Naive thymus-derived CD4-positive, alpha-beta T cell (primary cell): Measurements from ENCODE around the gene PTPRJ. TPM values are rescaled to one million over a fixed set of nuclear protein-coding genes. Genes with fewer than 3 reads are reported as not detected.
A peak's percentile ranks its signal among the peaks of the same experiment; 100 is the strongest.

ENCODE experiments used
- ATAC-seq: fragments of 150-1000 bp; cut with Tn5 transposase; 2 replicates; pipeline ENCODE4 v1.10.0; 2021; ENCODE audit warnings: mild to moderate bottlenecking, moderate library complexity
- CTCF ChIA-PET: fragments of 350-600 bp; sonication (Branson Sonifier 250); formaldehyde crosslinking; loops from one replicate; lab custom pipeline; 2021; ENCODE audit warnings: antibody characterized with exemption; lab: Charles Lee
- POLR2A ChIA-PET: fragments of 350-600 bp; sonication (Branson Sonifier 250); formaldehyde crosslinking; loops from one replicate; lab custom pipeline; 2021; ENCODE audit warnings: antibody characterized with exemption, inconsistent platforms; lab: Charles Lee
- DNase-seq, 9 donors: peaks; one replicate each; pipeline versions ENCODE4 v3.0.0 to v3.0.0-alpha.2; 2020 to 2022; ENCODE audit warnings: mixed read lengths in 1 of 9
- H3K27ac ChIP-seq: one replicate; pipeline ENCODE4 v1.7.0; 2013; ENCODE audit warnings: mild to moderate bottlenecking, low read depth, low read length, moderate library complexity
- H3K27me3 ChIP-seq, 2 donors: one replicate each; pipeline ENCODE4 v1.7.0; 2013; ENCODE audit warnings: low read length in 2 of 2, mild to moderate bottlenecking in 2 of 2, moderate library complexity in 2 of 2; ENCODE audit not compliant: control insufficient read depth in 2 of 2, insufficient read depth in 2 of 2
- H3K36me3 ChIP-seq, 3 experiments: 1 replicate in 2 of 3; 2 replicates in 1 of 3; pipeline ENCODE4 v1.7.0; 2013; ENCODE audit warnings: low read length in 3 of 3, mild to moderate bottlenecking in 3 of 3, moderate library complexity in 1 of 3; ENCODE audit not compliant: insufficient read depth in 3 of 3, control insufficient read depth in 2 of 3
- H3K4me1 ChIP-seq, 2 donors: one replicate each; pipeline ENCODE4 v1.7.0; 2013; ENCODE audit warnings: low read length in 2 of 2, mild to moderate bottlenecking in 2 of 2, moderate library complexity in 1 of 2; ENCODE audit not compliant: control insufficient read depth in 2 of 2, insufficient read depth in 2 of 2
- H3K4me3 ChIP-seq: 2 replicates; pipeline ENCODE4 v1.7.0; 2013; ENCODE audit warnings: mild to moderate bottlenecking, low read length
- H3K9me3 ChIP-seq, 3 experiments: 1 replicate in 2 of 3; 2 replicates in 1 of 3; pipeline ENCODE4 v1.7.0; 2013; ENCODE audit warnings: low read length in 3 of 3; ENCODE audit not compliant: control insufficient read depth in 2 of 3
- H3K27ac Mint-ChIP-seq, 9 donors: one replicate each; pipeline ENCODE4 v1.8.0; 2020 to 2022; ENCODE audit warnings: mixed read lengths in 9 of 9, mild to moderate bottlenecking in 8 of 9, moderate library complexity in 5 of 9, inconsistent platforms in 2 of 9
- H3K27me3 Mint-ChIP-seq, 5 donors: one replicate each; pipeline ENCODE4 v1.8.0; 2021 to 2022; ENCODE audit warnings: mixed read lengths in 5 of 5, mild to moderate bottlenecking in 1 of 5
- H3K36me3 Mint-ChIP-seq, 5 donors: one replicate each; pipeline ENCODE4 v1.8.0; 2020 to 2022; ENCODE audit warnings: mixed read lengths in 5 of 5, mild to moderate bottlenecking in 3 of 5, inconsistent platforms in 1 of 5
- H3K4me1 Mint-ChIP-seq, 7 donors: one replicate each; pipeline ENCODE4 v1.8.0; 2020 to 2022; ENCODE audit warnings: mixed read lengths in 7 of 7, mild to moderate bottlenecking in 3 of 7, inconsistent platforms in 1 of 7
- H3K4me3 Mint-ChIP-seq, 10 donors: one replicate each; pipeline ENCODE4 v1.8.0; 2020 to 2022; ENCODE audit warnings: mild to moderate bottlenecking in 10 of 10, mixed read lengths in 10 of 10, moderate library complexity in 6 of 10, inconsistent platforms in 2 of 10
- H3K9me3 Mint-ChIP-seq, 11 donors: one replicate each; pipeline ENCODE4 v1.8.0; 2020 to 2022; ENCODE audit warnings: mixed read lengths in 11 of 11, mild to moderate bottlenecking in 4 of 11, inconsistent platforms in 1 of 11, moderate library complexity in 1 of 11
- intact Hi-C, 2 donors: fragments of 100-400 bp; cut with micrococcal nuclease; formaldehyde crosslinking; loops; one replicate each; pipeline ENCODE4 v1.15.1; 2023
- polyA plus RNA-seq, 2 donors: library from polyadenylated mRNA; unstranded; fragments of 300-500 nt; fragmentation: Illumina TruSeq; gene quantifications; one replicate each; pipeline ENCODE4 v1.2.3, GENCODE V29; 2021
- total RNA-seq, 6 experiments: library from RNA in 5 of 6; stranded (reverse) in 5 of 6; gene quantifications; 1 replicate in 5 of 6; 2 replicates in 1 of 6; pipeline ENCODE4 v1.2.3 and lab custom pipeline; 2021 to 2026

The PTPRJ gene
- total and polyA plus RNA-seq, 7 experiments from 2014 or later, result 7.0 to 82.3 (median 46.7) TPM

DNA sequence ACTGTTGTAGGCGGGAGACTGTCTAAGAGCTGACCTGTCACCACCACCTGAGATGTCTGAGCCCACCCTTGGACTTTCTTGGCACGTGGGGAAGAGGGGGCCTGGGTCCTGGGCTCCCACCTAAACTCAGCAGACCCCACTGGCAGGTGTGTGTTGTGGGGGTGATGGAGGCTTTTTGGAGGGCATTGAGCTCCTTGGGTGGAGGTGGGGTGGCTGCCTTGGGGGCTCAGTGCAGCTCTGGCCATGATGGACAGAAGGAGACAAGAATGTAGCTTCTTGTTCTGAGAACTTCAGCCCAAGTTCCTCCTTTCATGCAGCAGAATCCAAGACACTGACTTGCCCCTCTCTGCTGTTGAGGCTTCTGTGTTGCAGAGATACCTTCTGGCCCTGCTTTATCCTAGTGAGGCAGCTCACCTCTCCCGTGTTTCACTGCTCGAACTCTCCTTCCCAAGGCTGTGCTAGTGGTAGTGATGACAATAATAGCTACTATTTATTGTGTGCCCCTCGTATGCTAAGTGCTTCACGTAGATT lies 119.6 kb downstream of the PTPRJ start:
- DNase-seq (no peak), ATAC-seq (no peak)
- H3K4me1 ChIP-seq, result peaks cover 0 to 7% of the 10 kb centered on the region in 2 donors
- Mint-ChIP-seq H3K27ac (peak overlapping the region in 5 of 9 donors; percentile 43 to 74 (median 60)), H3K4me1 (peaks cover 24 to 64% (median 61%) of the 10 kb centered on the region in 7 donors), H3K27me3 (no peaks in the 10 kb centered on the region), H3K9me3 (no peaks in the 10 kb centered on the region), H3K36me3 (peaks cover 0 to 20% (median 0%) of the 10 kb centered on the region in 5 donors), H3K4me3 (no peak overlapping the region)
- no peak overlapping the region for H3K4me3 ChIP-seq
- ChIA-PET CTCF (interaction anchor here (0.7 to 1.2 kb wide), 4 partner anchors 9 to 165 kb away, joined by 3 to 5 read pairs (median 4); no protein-coding TSS in a partner anchor), POLR2A (interaction anchor here (0.6 to 1.4 kb wide), 5 partner anchors 8 to 149 kb away, joined by 3 to 5 read pairs (median 3); no protein-coding TSS in a partner anchor)
- no peaks in the 10 kb centered on the region for H3K27me3 ChIP-seq
- no peak overlapping the region for H3K27ac ChIP-seq
- no peaks in the 10 kb centered on the region for H3K9me3 ChIP-seq
- intact Hi-C loops, result no loop called here
- no peaks in the 10 kb centered on the region for H3K36me3 ChIP-seq

DNA sequence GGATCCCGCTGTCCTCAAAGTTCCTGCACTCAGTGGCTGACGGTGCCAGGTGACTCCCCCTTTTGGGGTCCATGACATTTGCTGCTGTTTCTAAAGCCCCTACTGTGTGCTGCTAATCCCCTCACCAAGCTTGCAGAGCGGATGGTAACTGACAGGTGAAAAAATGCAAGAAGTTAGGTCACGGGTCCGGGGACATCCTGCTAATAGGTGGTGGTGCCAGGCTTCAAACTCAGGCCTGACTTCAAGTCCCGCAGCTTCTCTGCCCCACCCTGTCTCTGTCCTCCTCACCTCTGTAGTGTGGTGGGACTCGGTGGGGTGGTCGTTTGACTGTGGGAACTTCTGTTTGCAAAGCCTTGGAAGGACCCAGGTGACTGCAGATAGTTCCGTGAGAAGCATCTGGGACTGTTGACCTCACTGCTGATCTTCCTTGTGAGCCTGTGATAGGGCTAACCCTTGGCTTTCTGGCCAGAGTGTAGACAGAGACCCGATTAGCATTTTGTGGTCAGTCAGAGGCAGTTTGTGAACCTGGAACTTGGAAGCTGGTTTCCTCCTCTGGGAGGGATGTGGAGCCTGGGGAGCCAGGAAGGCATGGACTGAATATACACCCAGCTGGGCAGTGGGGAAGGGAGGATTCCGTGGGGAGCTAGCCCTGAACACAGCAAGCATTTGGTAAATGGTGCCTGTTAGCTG lies 120.8 kb downstream of the PTPRJ start:
- ATAC-seq, result no peak
- Mint-ChIP-seq H3K27ac (peak overlapping the region in 6 of 9 donors; percentile 2 to 57 (median 31)), H3K27me3 (no peaks in the 10 kb centered on the region), H3K36me3 (peaks cover 0 to 17% (median 0%) of the 10 kb centered on the region in 5 donors), H3K4me3 (peak overlapping the region in 1 of 10 donors; percentile 16), H3K9me3 (no peaks in the 10 kb centered on the region), H3K4me1 (peaks cover 25 to 66% (median 64%) of the 10 kb centered on the region in 7 donors)
- Histone ChIP-seq H3K4me3 (no peak overlapping the region), H3K4me1 (peaks cover 0 to 5% of the 10 kb centered on the region in 2 donors), H3K27ac (no peak overlapping the region), H3K9me3 (no peaks in the 10 kb centered on the region), H3K27me3 (no peaks in the 10 kb centered on the region), H3K36me3 (no peaks in the 10 kb centered on the region)
- ChIA-PET CTCF (interaction anchor here (0.6 to 1.2 kb wide), 3 partner anchors 8 to 168 kb away, joined by 3 to 5 read pairs (median 4); no protein-coding TSS in a partner anchor), POLR2A (no interaction called here)
- no peak for DNase-seq
- intact Hi-C loops, result no loop called here

DNA sequence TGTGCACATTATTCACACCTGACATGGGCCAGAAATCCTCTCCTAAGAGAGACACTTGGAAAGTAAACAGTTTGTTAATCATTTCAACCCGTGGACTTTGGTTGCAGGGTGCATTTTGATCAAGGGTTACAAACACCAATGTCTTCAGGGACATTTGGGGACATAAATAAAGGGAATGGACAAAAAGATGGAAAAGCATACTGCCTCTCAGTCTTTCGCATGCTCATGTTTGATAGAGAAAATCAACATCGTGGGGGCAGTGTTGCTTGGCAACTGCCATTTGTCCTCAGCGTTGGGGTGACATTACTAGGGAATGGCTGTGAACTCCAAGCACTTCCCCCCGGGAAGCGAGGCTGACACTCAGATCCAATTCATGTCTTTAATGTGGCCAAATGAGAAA lies 121.6 kb downstream of the PTPRJ start:
- POLR2A ChIA-PET, result no interaction called here
- ATAC-seq, result no peak
- H3K4me3 ChIP-seq, result no peak overlapping the region
- no peak overlapping the region for H3K27ac ChIP-seq
- no peaks in the 10 kb centered on the region for H3K36me3 ChIP-seq
- no peak for DNase-seq
- peaks cover 0 to 6% of the 10 kb centered on the region in 2 donors for H3K4me1 ChIP-seq
- no peaks in the 10 kb centered on the region for H3K9me3 ChIP-seq
- CTCF ChIA-PET, result no interaction called here
- no peaks in the 10 kb centered on the region for H3K27me3 Mint-ChIP-seq
- intact Hi-C loops, result no loop called here
- H3K4me3 Mint-ChIP-seq, result no peak overlapping the region
- peaks cover 26 to 68% (median 62%) of the 10 kb centered on the region in 7 donors for H3K4me1 Mint-ChIP-seq
- no peaks in the 10 kb centered on the region for H3K27me3 ChIP-seq
- H3K9me3 Mint-ChIP-seq, result no peaks in the 10 kb centered on the region
- peaks cover 0 to 14% (median 0%) of the 10 kb centered on the region in 5 donors for H3K36me3 Mint-ChIP-seq
- H3K27ac Mint-ChIP-seq, result peak overlapping the region in 7 of 9 donors; percentile 2 to 70 (median 36)

DNA sequence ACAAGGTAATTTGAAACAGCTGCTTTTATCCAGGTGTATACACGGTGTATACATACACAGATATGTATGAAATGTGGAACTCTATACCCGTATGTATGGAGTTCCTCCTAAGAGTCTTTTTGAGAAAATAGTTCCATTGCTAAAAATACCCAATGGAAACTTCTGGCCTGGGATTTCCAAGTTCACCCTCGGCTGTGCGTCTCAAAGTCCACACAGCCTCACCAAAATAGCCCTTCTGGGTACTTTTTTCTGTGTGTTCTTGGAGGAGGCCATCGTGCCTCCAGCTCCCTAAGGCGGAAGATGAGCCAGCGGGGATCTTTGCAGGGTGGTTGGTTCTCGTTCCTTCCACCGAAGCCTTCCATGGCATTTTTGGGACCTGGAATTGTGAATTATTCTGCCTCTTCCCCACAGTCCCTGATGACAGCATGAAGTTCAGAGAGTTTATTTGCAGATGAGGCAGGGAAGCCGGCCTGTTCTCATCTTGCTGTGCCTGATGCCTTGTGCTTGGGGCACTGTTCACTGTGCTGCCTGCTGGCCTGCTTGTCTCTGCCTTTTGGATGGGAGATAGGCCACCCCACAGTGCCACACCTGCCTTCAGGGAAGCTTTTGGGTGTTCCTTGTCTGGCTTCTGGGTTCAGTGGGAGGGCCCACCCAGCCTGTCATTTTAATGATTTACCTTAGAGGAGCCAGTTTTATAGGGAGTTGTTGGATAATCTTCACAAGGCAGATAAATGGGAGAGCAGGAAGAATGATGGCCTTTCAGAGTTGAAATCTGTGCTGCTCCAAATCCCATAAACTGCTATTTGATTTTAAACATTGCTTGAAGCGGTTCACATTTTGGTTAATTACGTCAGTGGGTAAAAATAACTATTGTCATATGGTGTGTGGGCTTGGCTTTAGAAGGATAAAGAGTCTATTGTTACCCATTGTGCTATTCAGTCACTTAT lies 123.5 kb downstream of the PTPRJ start:
- POLR2A ChIA-PET, result interaction anchor here (0.6 to 1.6 kb wide), 2 partner anchors 17 to 102 kb away, joined by 4 to 7 read pairs; no protein-coding TSS in a partner anchor

DNA sequence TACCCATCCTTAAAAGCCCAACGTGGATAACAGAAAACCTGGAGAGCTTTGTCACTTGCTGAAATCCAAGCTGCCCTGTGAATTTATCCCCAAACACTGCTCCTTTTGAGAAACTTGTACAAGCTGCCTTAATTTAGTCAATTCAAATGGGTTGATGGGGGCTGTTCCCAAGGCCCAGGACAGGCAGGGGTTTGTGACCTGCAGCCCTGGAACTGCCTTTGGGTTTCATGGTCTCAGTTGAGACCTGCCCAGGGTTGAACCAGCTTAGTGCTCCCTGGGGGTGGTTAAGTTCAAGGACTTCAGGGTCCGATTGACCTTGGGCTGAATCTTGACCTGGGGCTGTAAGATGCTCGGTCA lies 124.2 kb downstream of the PTPRJ start:
- POLR2A ChIA-PET, result interaction anchor here (1.6 kb wide), 1 partner anchor 103 kb away, joined by 7 read pairs; no protein-coding TSS in a partner anchor

More for the DNA sequence above, 123.5 kb downstream of the PTPRJ start:
- DNase-seq (no peak), ATAC-seq (no peak)
- H3K4me1 Mint-ChIP-seq, result peaks cover 33 to 77% (median 74%) of the 10 kb centered on the region in 7 donors
- no peaks in the 10 kb centered on the region for H3K9me3 Mint-ChIP-seq
- no peak overlapping the region for H3K4me3 Mint-ChIP-seq
- H3K36me3 Mint-ChIP-seq, result peaks cover 0 to 6% (median 0%) of the 10 kb centered on the region in 5 donors
- H3K9me3 ChIP-seq, result no peaks in the 10 kb centered on the region
- no peak overlapping the region for H3K4me3 ChIP-seq
- no peaks in the 10 kb centered on the region for H3K27me3 Mint-ChIP-seq
- peak overlapping the region in 7 of 9 donors; percentile 27 to 74 (median 45) for H3K27ac Mint-ChIP-seq
- peaks cover 9 to 22% of the 10 kb centered on the region in 2 donors for H3K4me1 ChIP-seq
- CTCF ChIA-PET, result interaction anchor here (0.5 to 1.4 kb wide), 4 partner anchors 9 to 169 kb away, joined by 3 to 5 read pairs (median 4); no protein-coding TSS in a partner anchor
- no peaks in the 10 kb centered on the region for H3K36me3 ChIP-seq
- intact Hi-C loops, result no loop called here
- no peak overlapping the region for H3K27ac ChIP-seq
- H3K27me3 ChIP-seq, result no peaks in the 10 kb centered on the region

More for the DNA sequence above, 124.2 kb downstream of the PTPRJ start:
- Mint-ChIP-seq H3K4me1 (peaks cover 35 to 78% (median 73%) of the 10 kb centered on the region in 7 donors), H3K9me3 (no peaks in the 10 kb centered on the region), H3K4me3 (no peak overlapping the region), H3K36me3 (peaks cover 0 to 3% (median 0%) of the 10 kb centered on the region in 5 donors), H3K27ac (peak overlapping the region in 2 of 9 donors; percentile 45 to 59), H3K27me3 (no peaks in the 10 kb centered on the region)
- Histone ChIP-seq H3K36me3 (no peaks in the 10 kb centered on the region), H3K27me3 (no peaks in the 10 kb centered on the region), H3K4me1 (peaks cover 15 to 29% of the 10 kb centered on the region in 2 donors), H3K9me3 (no peaks in the 10 kb centered on the region), H3K27ac (no peak overlapping the region), H3K4me3 (no peak overlapping the region)
- DNase-seq (no peak), ATAC-seq (no peak)
- CTCF ChIA-PET, result interaction anchor here (1.4 kb wide), 1 partner anchor 170 kb away, joined by 4 read pairs; no protein-coding TSS in a partner anchor
- intact Hi-C loops, result no loop called here
